ENCODE measurements around the gene BCAR1.

BCAR1 gene

GRCh38 chr16:75265911-75266701 is 14.7 kb upstream of the BCAR1 start:
- TF ChIP-seq POLR2AphosphoS5 (IDR thresholded peaks at IDR 0.05; ENCODE audit: low read depth, low read length) (peak; percentile 75; the same call in 1 of the 2 replicates), TAF1 (IDR thresholded peaks at IDR 0.05; ENCODE audit: borderline replicate concordance, insufficient read depth, low read length) (no peak), SIN3A (IDR thresholded peaks at IDR 0.05; ENCODE audit: borderline replicate concordance, insufficient read depth, low read length) (no peak), FOXP2 (optimal IDR thresholded peaks at IDR 0.05; ENCODE audit: borderline replicate concordance, extremely low read depth, extremely low read length, insufficient read depth) (peak; percentile 37), REST (IDR thresholded peaks at IDR 0.05; ENCODE audit: insufficient read depth in 1 of 2, low read depth in 2 of 2, low read length in 2 of 2) (no peak)

- TF ChIP-seq TAF1 (IDR thresholded peaks at IDR 0.05; ENCODE audit: borderline replicate concordance, insufficient read depth, low read length), result 0 out of 2 replicates have a peak, but pooled peaks have one; percentile 25
- no peak for TF ChIP-seq SIN3A (IDR thresholded peaks at IDR 0.05; ENCODE audit: borderline replicate concordance, insufficient read depth, low read length)
- TF ChIP-seq REST (IDR thresholded peaks at IDR 0.05; ENCODE audit: insufficient read depth in 1 of 2, low read depth in 2 of 2, low read length in 2 of 2), result no peak
- TF ChIP-seq FOXP2 (optimal IDR thresholded peaks at IDR 0.05; ENCODE audit: borderline replicate concordance, extremely low read depth, extremely low read length, insufficient read depth), result no peak
These were observed 13.8 kb upstream of the BCAR1 start for GRCh38 chr16:75264999-75265910.

GRCh38 chr16:75264457-75264998 is 13.1 kb upstream of the BCAR1 start:
- no peak for TF ChIP-seq FOXP2 (optimal IDR thresholded peaks at IDR 0.05; ENCODE audit: borderline replicate concordance, extremely low read depth, extremely low read length, insufficient read depth)
- TF ChIP-seq SIN3A (IDR thresholded peaks at IDR 0.05; ENCODE audit: borderline replicate concordance, insufficient read depth, low read length), result no peak
- TF ChIP-seq REST (IDR thresholded peaks at IDR 0.05; ENCODE audit: insufficient read depth in 1 of 2, low read depth in 2 of 2, low read length in 2 of 2), result no peak
- TF ChIP-seq POLR2AphosphoS5 (IDR thresholded peaks at IDR 0.05; ENCODE audit: low read depth, low read length), result no peak
- TF ChIP-seq TAF1 (IDR thresholded peaks at IDR 0.05; ENCODE audit: borderline replicate concordance, insufficient read depth, low read length), result no peak

- TF ChIP-seq REST (IDR thresholded peaks at IDR 0.05; ENCODE audit: insufficient read depth in 1 of 2, low read depth in 2 of 2, low read length in 2 of 2) (no peak), POLR2AphosphoS5 (IDR thresholded peaks at IDR 0.05; ENCODE audit: low read depth, low read length) (no peak), TAF1 (IDR thresholded peaks at IDR 0.05; ENCODE audit: borderline replicate concordance, insufficient read depth, low read length) (no peak), SIN3A (IDR thresholded peaks at IDR 0.05; ENCODE audit: borderline replicate concordance, insufficient read depth, low read length) (no peak), FOXP2 (optimal IDR thresholded peaks at IDR 0.05; ENCODE audit: borderline replicate concordance, extremely low read depth, extremely low read length, insufficient read depth) (no peak)
These were observed 12.6 kb upstream of the BCAR1 start for GRCh38 chr16:75263963-75264445.
